Skeletal muscle satellite cell (primary cell): ENCODE results near the gene TMEM266.

Source experiments
- H3K27me3 ChIP-seq: 2 replicates; pipeline ENCODE4 v1.7.0; 2013; ENCODE audit warnings: low read length; ENCODE audit not compliant: control insufficient read depth, insufficient read depth
- H3K36me3 ChIP-seq: 2 replicates; pipeline ENCODE4 v1.7.0; 2013; ENCODE audit warnings: mild to moderate bottlenecking, control low read depth, low read length; ENCODE audit not compliant: insufficient read depth
- H3K4me1 ChIP-seq: 2 replicates; pipeline ENCODE4 v1.7.0; 2013; ENCODE audit warnings: low read length; ENCODE audit not compliant: control insufficient read depth, insufficient read depth
- H3K4me2 ChIP-seq: 2 replicates; pipeline ENCODE4 v1.7.0; 2013; ENCODE audit warnings: mild to moderate bottlenecking, low read length
- H3K4me3 ChIP-seq: 2 replicates; pipeline ENCODE4 v1.7.0; 2013; ENCODE audit warnings: low read length
- H3K9ac ChIP-seq: 2 replicates; pipeline ENCODE4 v1.7.0; 2013; ENCODE audit warnings: mild to moderate bottlenecking, low read depth, low read length, moderate library complexity
- H3K9me3 ChIP-seq: replicated peaks from 2 replicates; pipeline ENCODE4 v1.7.0; 2013; ENCODE audit warnings: mild to moderate bottlenecking, control low read depth, low read length

The TMEM266 gene

GRCh38 chr15:76138436-76138835 is 78.7 kb downstream of the TMEM266 start:
- H3K27me3 ChIP-seq, result peaks cover 63% of the 10 kb centered on the region
- no peaks in the 10 kb centered on the region for H3K9me3 ChIP-seq
- no peaks in the 10 kb centered on the region for H3K36me3 ChIP-seq
- H3K4me3 ChIP-seq, result no peak overlapping the region
- no peak overlapping the region for H3K9ac ChIP-seq
- no peaks in the 10 kb centered on the region for H3K4me1 ChIP-seq
- H3K4me2 ChIP-seq, result no peak overlapping the region

- Histone ChIP-seq H3K4me3 (no peak overlapping the region), H3K9ac (no peak overlapping the region), H3K27me3 (peaks cover 67% of the 10 kb centered on the region), H3K4me1 (no peaks in the 10 kb centered on the region), H3K4me2 (no peak overlapping the region), H3K36me3 (no peaks in the 10 kb centered on the region), H3K9me3 (no peaks in the 10 kb centered on the region)
Measured at GRCh38 chr15:76139368-76140073, 79.7 kb downstream of the TMEM266 start.

GRCh38 chr15:76140074-76140464 is 80.3 kb downstream of the TMEM266 start:
- Histone ChIP-seq H3K9ac (no peak overlapping the region), H3K4me2 (no peak overlapping the region), H3K4me3 (no peak overlapping the region), H3K9me3 (no peaks in the 10 kb centered on the region), H3K36me3 (no peaks in the 10 kb centered on the region), H3K27me3 (peaks cover 68% of the 10 kb centered on the region), H3K4me1 (no peaks in the 10 kb centered on the region)

GRCh38 chr15:76146812-76147211 is 87.0 kb downstream of the TMEM266 start:
- H3K4me1 ChIP-seq, result peaks cover 26% of the 10 kb centered on the region
- no peaks in the 10 kb centered on the region for H3K36me3 ChIP-seq
- H3K27me3 ChIP-seq, result peaks cover 51% of the 10 kb centered on the region
- no peak overlapping the region for H3K4me2 ChIP-seq
- no peaks in the 10 kb centered on the region for H3K9me3 ChIP-seq
- no peak overlapping the region for H3K4me3 ChIP-seq
- no peak overlapping the region for H3K9ac ChIP-seq

- peaks cover 26% of the 10 kb centered on the region for H3K4me1 ChIP-seq
- no peak overlapping the region for H3K9ac ChIP-seq
- H3K4me2 ChIP-seq, result peak overlapping the region; percentile 71
- no peaks in the 10 kb centered on the region for H3K36me3 ChIP-seq
- no peak overlapping the region for H3K4me3 ChIP-seq
- no peaks in the 10 kb centered on the region for H3K9me3 ChIP-seq
- H3K27me3 ChIP-seq, result peaks cover 43% of the 10 kb centered on the region
Measured at GRCh38 chr15:76147906-76148570, 88.3 kb downstream of the TMEM266 start.

GRCh38 chr15:76149291-76149915 is 89.6 kb downstream of the TMEM266 start:
- H3K36me3 ChIP-seq, result no peaks in the 10 kb centered on the region
- no peak overlapping the region for H3K4me3 ChIP-seq
- no peak overlapping the region for H3K9ac ChIP-seq
- peaks cover 26% of the 10 kb centered on the region for H3K4me1 ChIP-seq
- peaks cover 34% of the 10 kb centered on the region for H3K27me3 ChIP-seq
- H3K4me2 ChIP-seq, result no peak overlapping the region
- no peaks in the 10 kb centered on the region for H3K9me3 ChIP-seq

- H3K4me2 ChIP-seq, result peak overlapping the region; percentile 37
- no peaks in the 10 kb centered on the region for H3K36me3 ChIP-seq
- H3K4me3 ChIP-seq, result no peak overlapping the region
- peaks cover 23% of the 10 kb centered on the region for H3K27me3 ChIP-seq
- H3K9ac ChIP-seq, result no peak overlapping the region
- no peaks in the 10 kb centered on the region for H3K9me3 ChIP-seq
- H3K4me1 ChIP-seq, result peaks cover 26% of the 10 kb centered on the region
Measured at GRCh38 chr15:76150513-76150912, 90.7 kb downstream of the TMEM266 start.

- Histone ChIP-seq H3K4me3 (no peak overlapping the region), H3K9me3 (no peaks in the 10 kb centered on the region), H3K27me3 (peaks cover 17% of the 10 kb centered on the region), H3K9ac (no peak overlapping the region), H3K4me1 (peaks cover 26% of the 10 kb centered on the region), H3K36me3 (no peaks in the 10 kb centered on the region), H3K4me2 (peak overlapping the region; percentile 37)
Measured at GRCh38 chr15:76150971-76151598, 91.3 kb downstream of the TMEM266 start.

- Histone ChIP-seq H3K9me3 (no peaks in the 10 kb centered on the region), H3K36me3 (no peaks in the 10 kb centered on the region), H3K27me3 (peaks cover 12% of the 10 kb centered on the region), H3K9ac (no peak overlapping the region), H3K4me2 (no peak overlapping the region), H3K4me1 (peaks cover 26% of the 10 kb centered on the region), H3K4me3 (no peak overlapping the region)
Measured at GRCh38 chr15:76151599-76151974, 91.8 kb downstream of the TMEM266 start.

GRCh38 chr15:76152197-76152596 is 92.4 kb downstream of the TMEM266 start:
- H3K9me3 ChIP-seq, result no peaks in the 10 kb centered on the region
- no peak overlapping the region for H3K4me3 ChIP-seq
- H3K9ac ChIP-seq, result no peak overlapping the region
- no peak overlapping the region for H3K4me2 ChIP-seq
- H3K4me1 ChIP-seq, result peaks cover 26% of the 10 kb centered on the region
- peaks cover 9% of the 10 kb centered on the region for H3K27me3 ChIP-seq
- H3K36me3 ChIP-seq, result no peaks in the 10 kb centered on the region
